Kidney capillary endothelial cell (primary cell): ENCODE measurements around the gene ANKZF1.
A peak's percentile ranks its signal among the peaks of the same experiment; 100 is the strongest.
"Not testable (repeated sequence)": the region's sequence is repeated elsewhere in the genome, so short reads cannot be mapped to it uniquely, and the experiment has no call there.

ENCODE experiments used
- DNase-seq: peaks from one replicate; pipeline ENCODE4 v3.0.0-alpha.2; 2018; ENCODE audit warnings: low spot score

ANKZF1 gene

DNA sequence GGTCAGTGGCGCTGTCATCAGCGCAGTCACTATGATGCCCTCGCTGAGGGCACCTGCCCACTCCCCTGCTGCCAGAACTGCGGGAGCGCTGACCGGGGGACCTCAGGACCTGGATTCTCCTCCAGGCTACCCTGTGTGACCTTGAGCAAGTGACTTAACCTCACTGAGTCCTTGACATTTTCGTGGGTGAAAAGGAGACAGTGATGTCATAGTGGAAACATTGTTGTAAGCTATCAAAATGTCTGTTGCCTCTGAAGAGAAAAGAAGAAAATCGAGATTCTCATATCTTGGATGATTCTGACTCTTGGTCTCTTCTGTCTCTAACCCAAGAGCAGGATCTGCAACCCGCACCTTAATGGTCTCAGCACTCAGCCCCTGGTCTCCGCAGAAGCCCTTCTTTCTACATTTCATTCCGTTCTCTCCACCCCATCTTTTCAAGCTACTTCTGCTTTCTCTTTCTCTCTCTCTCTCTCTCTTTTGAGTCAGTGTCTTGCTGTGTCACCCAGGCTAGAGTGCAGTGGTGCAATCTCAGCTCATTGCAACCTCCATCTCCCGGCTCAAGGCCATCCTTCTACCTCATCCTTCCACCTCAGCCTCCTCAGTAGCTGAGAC, 25.1 kb downstream of the ANKZF1 start:
- DNase-seq: no peak

DNA sequence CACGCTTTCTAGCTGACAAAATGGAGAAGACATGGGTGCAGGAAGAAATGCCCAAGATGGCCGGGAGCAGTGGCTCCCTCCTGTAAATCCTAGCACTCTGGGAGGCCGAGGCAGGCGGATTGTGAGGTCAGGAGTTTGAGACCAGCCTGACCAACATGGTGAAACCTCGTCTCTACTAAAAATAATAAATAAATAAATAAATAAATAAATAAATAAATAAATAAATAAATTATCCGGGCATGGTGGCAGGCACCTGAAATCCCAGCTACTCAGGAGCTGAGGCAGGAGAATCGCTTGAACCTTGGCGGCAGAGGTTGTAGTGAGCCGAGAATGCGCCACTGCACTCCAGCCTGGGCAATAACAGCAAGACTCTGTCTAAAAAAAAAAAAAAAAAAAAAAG, 29.3 kb downstream of the ANKZF1 start:
- not testable (repeated sequence) for DNase-seq

DNA sequence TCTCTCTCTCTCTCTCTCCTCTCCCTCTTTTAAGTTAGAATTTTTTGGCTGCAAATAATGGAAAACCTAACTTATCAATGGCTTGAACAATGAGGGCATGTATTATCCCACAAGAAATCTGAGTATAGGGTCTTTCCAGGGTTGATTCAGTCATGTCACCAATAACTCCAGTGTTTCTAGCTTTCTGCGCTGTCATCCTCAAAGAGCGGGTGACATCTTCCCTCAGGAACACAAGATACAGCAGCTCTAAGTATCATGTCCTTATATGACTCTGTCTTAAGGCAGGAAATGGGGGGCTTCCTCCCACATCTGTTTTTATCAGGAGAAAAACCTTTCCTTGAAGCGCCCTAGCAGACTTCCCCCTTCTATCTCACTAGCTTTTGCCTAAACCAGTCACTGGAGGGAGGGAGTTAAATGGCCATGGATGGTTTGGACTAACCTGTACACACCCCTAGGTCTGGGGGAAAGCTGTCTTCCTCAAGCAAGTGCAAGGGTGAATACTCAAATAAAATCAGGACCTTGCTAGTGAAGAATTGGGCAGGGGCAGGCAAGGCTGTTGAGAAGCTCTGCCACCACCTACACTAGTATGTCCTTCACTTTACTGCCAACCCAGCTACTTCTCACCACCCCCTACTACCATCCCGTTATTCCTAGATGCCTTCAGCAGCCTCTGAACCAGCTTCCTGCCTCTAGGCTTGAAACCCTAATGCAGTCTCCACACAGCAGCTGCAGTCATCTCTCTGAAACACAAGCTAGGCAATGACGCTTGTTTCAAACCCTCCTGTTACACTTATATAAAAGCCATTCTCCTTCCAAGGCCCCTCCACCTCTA, 31.6 kb downstream of the ANKZF1 start:
- no peak for DNase-seq

DNA sequence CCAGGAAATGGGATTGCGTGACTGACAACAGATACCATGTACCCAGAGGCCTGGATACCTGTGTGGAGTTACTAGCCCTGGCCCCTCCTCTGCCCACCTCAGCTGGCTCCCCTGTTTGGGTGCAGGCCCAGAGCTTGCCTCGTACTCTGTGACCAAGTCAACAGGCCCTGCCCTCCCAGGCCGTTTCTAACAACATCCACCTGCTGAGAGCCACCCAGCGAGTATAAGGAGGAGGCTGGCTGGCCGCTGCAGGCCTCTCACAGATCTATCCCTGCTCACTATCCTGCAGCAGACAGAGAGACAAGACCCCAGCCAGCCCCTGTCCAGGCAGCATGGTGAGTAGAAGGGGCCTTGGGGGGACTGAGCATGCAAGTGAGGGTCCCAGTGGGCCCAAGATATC, 36.6 kb downstream of the ANKZF1 start:
- no peak for DNase-seq

DNA sequence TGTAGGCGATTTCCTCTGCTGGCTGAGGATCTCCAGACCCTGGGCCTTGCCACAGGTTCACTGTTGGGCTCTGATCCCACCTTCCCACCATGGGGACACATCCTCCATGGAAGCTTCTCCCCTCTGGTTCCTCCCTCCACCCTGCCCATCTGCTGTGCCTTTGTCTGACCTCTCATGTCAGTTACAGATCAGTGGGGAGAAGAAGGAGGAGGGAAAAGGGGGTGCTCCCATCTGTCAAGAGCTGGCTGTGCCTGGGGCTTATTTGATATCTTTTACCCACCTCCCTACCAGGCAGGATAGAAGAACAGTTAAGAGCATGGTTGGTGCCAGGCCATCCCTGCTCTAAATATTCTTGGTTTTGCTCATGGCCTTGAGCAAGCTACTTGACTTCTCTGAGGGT, 37.3 kb downstream of the ANKZF1 start:
- DNase-seq: no peak

DNA sequence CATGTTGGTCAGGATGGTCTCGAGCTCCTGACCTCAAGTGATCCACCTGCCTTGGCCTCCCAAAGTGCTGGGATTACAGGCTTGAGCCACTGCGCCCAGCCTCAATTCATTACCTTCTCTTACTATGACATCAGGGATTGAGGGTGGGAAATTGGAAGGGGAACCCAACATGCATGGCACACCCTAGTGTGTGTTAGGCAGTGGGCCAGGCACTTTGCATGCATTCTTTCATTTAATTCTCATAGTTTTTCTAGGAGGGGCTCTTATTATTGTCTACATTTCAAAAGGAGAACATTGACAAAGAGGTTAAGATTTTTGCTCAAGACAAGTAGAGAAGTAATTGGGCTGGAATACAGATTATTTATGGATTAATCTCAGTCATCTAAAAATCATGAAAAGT, 38.7 kb downstream of the ANKZF1 start:
- DNase-seq: no peak

DNA sequence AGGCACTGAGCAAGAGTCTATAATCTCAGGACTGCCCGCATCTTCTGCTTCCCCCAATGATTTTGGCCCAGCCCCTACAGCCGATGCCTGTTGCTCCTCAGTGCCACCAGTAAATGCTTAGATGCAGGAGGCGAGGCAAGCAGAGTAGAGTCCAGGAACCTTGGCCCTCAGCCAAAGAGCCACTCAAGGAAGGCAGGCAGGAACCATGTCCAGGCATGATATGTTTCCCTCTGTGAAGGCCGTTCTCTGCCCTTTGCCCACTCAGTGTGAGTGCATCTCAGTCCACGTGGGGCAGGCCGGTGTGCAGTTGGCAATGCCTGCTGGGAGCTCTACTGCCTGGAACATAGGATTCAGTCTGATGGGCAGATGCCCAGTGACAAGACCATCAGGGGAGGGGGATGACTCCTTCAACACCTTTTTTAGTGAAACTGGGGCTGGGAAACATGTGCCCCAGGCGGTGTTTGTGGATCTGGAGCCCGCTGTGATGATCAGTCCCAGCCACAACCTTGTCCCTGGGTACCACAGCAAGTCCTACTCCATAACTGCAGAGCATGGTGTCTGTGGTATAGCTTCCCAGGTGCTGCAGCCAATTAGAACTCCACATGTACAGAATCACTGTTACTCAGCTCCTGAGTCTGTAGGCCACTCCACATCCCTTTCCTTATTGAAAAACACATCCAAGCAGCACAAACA, 39.9 kb downstream of the ANKZF1 start:
- DNase-seq: no peak

DNA sequence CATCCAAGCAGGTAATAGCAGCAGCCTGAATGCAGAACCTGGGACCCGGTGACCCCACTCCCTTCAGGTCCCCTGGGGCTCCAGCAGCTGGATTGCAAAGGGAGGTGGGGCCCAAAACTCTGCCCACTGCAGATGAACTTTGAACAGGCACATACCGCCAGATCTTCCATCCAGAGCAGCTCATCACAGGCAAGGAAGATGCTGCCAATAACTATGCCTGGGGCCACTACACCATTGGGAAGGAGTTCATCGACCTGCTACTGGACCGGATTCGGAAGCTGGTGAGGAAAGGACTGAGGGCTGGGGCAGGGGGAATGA, 40.4 kb downstream of the ANKZF1 start:
- DNase-seq: no peak

DNA sequence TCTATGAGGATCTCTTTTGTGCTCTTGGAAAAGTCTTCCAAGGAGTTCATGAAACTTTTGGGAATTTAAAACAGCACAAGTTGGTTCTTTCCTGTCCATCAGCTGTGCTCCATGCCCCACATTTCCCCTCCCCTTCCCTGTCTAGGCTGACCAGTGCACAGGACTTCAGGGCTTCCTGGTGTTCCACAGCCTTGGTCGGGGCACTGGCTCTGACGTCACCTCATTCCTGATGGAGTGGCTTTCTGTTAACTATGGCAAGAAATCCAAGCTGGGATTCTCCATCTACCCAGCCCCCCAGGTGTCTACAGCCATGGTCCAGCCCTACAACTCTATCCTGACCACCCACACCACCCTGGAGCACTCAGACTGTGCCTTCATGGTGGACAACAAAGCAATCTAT, 41.4 kb downstream of the ANKZF1 start:
- DNase-seq: no peak

DNA sequence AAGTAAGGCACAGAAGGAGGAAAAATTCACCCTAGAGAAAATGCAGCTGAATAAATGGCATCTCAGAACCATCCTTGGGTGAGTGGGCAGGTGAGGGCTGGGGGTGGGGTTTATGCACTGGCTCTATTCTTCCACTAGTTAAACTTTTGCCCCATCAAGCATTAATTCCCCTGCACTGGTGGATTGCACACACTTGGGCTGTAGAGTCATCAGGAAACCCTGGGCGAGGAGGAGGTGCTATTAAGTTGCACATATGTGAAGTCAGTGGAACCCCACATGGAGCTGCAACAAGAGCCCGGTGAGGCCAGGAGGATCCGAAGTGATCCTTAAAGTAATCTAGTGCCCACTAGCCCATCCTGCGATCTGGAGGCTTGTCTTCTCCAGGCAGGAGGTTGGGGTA, 42.8 kb downstream of the ANKZF1 start:
- DNase-seq: no peak

DNA sequence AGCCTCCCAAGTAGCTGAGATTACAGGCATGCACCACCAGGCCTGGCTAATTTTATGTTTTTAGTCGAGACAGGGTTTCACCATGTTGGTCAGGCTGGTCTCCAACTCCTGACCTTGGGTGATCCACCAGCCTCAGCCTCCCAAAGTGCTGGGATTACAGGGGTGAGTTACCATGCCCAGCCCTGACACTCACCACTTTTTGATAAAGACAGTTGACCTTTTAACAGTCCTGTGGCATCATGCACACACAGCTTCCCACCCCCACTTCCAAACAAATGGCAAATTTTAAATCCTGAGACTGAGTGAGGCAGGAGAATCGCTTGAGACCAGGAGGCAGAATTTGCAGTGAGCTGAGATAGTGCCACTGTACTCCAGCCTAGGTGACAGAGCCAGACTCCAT, 43.4 kb downstream of the ANKZF1 start:
- no peak for DNase-seq

DNA sequence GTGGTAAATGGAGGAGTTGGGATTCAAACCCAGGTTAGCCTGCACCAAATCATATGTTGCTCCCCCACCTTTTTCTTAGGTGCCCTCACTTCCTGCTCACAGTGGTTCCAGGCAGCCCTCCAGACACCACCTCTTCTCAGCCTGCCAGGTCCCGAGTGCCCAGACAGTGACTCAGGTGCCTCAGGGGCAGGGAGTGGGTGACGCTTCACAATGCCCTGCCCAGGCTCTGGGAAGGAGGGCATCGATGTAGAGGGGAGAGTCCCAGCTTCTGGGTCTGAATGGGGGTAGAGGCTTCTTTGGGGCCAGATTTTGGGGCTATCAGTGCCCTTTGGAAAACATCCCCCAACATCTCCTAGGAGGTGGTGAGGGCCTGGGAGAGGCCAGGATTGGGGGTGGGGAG, 44.3 kb downstream of the ANKZF1 start:
- no peak for DNase-seq

DNA sequence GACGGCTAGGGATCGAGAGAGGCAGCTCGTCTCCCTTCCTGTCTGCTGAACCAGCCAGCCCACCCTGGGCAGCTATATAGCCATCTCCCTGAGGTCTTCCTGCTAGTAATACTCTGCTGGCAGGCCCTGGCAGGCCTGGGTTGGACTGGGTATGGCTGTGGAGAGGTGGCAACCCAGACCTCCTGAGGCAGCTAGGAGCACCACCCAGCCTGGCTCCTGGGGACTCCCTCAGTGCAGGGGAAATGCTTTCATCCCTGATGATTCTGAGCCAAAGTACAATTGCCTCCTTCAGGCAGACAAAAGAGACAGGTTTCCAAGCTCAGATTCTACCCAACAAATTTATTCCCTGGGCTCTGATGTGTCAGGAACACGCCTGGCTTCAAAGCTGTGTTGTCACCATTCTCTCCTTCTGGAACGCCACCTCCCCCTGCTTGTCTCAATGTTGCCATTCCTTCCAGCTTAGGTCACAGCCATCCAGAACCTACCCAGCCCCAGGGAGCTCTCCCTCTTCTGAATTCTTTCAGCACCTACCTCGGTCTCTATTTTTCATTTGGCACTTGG, 44.8 kb downstream of the ANKZF1 start:
- DNase-seq: peak; percentile 38

DNA sequence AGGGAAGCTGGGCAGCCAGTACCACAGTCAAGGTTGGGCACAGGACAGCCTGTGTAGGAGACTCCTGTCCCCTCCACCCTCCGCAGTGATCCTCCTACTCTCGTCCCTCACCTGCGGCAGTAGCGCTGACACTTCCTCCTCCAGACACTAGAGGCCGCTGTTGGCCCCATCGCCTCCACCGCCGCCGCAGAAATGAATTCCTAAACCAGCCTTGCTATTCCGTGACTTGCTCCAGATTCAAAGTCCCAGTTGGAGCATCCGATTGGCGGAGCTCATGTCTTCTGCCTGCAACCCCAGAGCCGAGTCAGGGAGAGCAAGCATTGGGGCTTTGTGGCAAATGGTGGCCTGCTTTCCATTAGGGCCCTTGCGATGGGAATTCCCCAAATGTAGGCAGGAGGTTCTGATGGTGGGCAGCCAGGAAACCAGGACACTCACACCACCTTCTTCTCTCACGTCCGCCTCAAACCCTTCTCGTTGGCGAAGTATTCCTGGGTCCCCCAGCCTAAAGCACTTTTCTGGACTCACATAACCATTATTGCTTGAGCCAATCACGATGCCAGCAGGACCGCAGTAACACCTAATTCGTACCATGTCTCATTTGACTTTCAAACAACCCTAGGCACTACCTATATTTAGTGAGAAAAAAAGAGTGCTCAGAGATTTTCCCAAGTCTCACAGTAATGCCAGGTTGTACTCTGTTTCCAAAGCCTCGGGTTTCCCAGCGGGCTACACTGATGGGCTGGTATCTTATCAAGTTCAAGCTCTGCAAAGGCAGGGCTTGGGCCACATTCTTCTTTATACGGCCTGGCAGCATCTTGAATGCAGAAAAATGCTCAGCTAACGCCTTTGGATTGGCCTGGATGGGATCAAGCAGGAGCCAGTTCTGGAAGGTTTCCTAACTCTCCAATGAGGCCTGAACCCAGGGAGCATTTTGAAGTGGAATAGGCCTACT, 48.4 kb downstream of the ANKZF1 start:
- DNase-seq: peak; percentile 71

DNA sequence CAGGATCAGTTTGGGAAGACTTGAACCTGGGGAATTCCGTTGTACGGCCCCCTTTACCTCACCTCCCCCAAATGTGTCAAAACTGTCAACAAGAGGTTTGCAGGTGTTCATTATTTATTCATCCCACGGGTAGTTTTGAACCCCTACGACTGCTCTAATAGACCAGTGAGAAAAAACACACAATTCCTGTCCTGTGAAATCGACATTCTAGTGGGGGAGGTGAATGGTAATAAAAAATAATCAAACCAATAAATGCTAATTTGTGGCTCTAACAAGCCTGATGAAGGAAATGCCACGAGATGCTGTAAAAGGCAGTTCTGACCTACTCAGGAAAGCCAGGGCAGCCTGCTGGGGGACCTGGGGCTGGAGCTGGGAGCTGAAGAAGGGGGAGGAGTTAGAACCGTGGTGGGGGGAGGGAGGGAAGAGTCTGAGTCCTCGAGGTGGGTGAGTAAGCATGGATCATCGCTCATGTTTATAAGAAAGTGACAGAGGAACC, 49.1 kb downstream of the ANKZF1 start:
- no peak for DNase-seq

DNA sequence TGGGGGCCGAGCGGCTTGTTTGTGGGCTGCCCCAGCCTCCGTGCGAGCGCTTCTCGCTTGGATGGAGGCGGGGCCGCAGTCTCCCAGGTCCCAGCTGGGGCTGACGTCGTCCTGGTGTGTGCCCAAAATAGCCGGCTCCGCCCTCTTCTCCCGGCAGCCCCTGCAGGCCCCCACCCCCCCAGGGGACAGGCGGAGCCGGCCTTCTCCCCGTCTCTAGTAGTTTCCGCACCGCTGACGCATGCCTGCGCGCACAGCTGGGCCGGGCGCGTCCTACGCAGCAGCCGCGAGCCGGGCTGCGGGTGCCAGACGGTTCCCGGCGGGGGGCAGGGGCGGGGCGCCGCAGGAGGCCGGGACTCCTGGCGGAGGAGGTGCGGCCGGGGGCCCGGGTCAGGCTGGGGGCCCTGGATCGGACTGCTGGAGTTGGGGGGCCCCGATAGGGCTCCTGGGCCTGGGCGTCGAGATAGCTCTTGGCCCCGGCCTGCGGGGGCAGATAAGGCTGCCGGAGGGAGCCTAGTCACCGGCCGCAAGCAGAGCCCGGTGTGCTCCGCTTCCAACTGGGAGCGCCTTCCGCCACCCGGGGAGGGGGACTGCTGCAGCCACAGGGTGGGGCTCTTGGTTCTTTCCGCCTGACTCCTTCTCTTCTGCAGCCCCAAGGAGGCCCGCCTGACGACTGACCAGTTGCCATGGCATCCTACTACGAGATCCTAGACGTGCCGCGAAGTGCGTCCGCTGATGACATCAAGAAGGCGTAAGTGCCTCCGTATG, 49.7 kb downstream of the ANKZF1 start, which contains the start of gene DNAJB2:
Gene DNAJB2 (plus strand): TSS at position 216 of the 765 bp plus-strand sequence. CDS start 468 bp downstream, at position 684.
- peak; percentile 98 for DNase-seq

DNA sequence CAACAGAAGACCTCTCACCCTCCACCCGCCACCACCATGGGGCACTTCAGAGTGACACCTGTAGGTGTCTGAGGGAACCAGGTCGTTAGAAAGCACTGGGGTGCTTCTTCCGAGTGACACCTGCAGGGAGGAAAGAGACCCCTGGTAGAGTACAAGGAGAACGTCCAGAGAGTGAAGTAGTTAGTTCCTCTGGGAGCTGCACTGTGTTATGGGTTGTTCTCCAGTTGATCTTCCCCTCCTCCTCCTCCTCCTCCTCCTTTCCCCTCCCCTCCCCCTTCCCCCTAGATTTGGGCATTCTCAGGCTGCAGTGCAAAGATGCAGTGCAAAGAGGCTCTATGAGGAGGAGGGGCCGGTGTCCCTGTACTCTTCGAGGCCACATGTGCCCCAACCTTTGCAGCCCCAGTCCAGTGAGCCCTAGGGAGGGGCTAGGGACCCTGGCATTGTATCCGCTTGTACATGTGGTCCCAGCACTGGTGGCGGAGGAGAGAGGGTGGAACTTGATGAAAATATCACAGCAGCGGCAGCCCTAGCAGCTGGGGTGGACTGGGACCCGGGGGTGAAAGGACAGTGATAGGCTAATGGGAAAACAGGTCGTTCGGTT, 50.4 kb downstream of the ANKZF1 start:
- DNase-seq: no peak

DNA sequence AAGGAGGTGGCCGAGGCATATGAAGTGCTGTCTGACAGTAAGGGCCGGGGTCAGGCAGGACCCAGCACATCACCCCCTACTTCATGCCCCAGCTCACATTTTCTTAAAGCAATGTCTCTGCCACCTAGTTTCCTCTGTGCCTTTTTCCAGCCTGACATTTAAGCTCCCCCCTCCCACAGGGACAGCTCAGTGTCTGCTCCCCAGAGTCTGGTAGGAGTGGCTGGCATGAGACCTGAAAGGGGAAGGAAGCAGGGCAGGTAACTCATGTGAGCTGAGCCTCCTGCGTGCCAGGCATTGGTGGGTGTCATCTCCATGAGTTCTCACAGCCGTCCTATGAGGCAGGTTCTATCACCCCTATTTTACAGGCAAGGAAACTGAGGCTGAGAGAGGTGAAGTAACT, 51.0 kb downstream of the ANKZF1 start:
- no peak for DNase-seq

DNA sequence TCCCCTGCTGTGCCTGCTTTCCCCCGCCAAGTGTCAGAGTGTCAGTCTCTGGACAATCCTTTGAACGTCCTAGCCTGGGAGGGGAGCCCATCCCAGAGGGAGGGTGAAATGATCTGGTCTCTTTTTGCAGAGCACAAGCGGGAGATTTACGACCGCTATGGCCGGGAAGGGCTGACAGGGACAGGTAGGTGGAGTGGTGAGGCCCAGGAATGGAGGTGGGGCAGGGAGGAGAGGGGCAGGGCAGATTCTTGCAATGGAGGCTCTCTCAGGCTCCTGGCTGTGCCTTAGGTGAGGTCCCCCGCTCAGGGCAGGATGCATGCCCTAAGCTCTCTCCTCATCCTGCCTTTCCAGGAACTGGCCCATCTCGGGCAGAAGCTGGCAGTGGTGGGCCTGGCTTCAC, 52.0 kb downstream of the ANKZF1 start:
- no peak for DNase-seq

DNA sequence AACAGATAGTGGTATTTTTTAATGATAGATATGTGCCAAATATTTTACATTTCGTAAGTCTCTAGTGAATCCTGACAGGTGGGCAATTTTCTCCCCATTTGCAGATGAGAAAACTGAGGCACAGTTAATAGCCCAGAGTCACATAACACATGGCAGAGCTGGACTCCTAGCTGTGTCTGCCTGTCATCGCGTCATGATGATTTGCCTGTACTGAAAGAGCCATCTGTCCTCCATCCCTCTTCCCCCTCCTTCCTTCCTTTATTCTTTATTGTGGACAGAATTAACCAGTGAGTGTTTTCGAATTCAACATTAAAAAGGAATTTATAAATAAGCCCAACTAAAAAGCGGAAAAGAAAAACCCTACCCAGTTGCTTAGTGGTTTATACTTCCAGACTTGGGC, 52.8 kb downstream of the ANKZF1 start:
- DNase-seq: no peak
